ENCODE measurements around the gene PRKAA2.

Gene PRKAA2

DNA sequence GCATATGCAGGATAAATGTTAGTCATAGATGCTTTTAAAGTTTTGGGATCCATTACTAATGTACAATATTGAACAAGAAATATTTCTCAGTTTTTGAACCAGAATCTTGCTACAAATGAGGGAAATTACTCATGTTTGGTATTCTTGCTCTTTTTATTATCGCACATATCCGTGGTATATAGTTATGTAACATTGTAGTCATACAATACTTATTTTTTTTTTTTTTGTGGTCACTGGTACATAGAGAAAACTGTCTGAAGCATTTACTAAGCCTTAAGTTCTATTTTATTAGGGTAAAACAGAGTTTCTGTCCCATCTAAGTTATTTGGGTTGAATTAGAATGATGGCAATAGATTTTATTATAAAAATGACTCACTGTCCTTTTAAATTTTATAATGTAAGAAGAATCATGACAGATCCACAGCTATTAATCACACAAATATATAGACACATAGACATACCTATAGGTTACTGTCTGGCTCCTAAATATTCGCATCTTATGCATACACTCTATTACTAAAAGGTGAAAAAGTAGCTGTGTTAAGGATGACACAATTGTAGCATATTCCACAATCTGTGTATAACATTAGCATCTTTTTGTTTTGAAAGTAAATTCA is 18.0 kb upstream of the PRKAA2 start:
- Histone ChIP-seq H3K4me3 (ENCODE audit: low read depth, low read length) (no peak overlapping the region), H3K9me3 (ENCODE audit: severe bottlenecking) (no peaks in the 10 kb centered on the region), H3K27me3 (ENCODE audit: insufficient read depth, low read depth, severe bottlenecking) (peaks cover 3% of the 10 kb centered on the region), H3K36me3 (no peaks in the 10 kb centered on the region), H3K27ac (no peak overlapping the region)
- TF ChIP-seq, protein P1, sequence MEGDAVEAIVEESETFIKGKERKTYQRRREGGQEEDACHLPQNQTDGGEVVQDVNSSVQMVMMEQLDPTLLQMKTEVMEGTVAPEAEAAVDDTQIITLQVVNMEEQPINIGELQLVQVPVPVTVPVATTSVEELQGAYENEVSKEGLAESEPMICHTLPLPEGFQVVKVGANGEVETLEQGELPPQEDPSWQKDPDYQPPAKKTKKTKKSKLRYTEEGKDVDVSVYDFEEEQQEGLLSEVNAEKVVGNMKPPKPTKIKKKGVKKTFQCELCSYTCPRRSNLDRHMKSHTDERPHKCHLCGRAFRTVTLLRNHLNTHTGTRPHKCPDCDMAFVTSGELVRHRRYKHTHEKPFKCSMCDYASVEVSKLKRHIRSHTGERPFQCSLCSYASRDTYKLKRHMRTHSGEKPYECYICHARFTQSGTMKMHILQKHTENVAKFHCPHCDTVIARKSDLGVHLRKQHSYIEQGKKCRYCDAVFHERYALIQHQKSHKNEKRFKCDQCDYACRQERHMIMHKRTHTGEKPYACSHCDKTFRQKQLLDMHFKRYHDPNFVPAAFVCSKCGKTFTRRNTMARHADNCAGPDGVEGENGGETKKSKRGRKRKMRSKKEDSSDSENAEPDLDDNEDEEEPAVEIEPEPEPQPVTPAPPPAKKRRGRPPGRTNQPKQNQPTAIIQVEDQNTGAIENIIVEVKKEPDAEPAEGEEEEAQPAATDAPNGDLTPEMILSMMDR (IDR thresholded peaks at IDR 0.05; ENCODE audit: low read depth, low read length), result no peak
- no peak for DNase-seq

DNA sequence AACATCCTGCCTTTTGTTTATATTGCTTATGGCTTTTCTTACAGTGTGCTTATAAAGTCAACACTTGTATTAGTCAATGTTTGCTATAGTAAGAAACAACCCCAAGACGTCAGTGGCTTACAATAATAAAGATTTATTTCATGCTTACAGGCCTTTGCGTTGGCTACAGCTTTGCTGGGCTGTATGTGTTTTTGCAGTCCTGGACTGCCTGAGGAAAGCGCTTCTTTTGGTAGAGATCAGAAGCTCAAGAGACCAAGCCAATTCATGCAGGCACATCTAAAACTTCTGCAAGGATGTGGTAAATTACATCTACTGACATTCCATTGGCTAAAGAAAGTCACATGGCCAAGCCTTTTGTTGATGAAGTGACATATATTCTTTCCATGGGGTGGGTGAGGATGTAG is 17.5 kb upstream of the PRKAA2 start:
- DNase-seq, result no peak
- TF ChIP-seq, protein P1 (IDR thresholded peaks at IDR 0.05; ENCODE audit: low read depth, low read length), result no peak

DNA sequence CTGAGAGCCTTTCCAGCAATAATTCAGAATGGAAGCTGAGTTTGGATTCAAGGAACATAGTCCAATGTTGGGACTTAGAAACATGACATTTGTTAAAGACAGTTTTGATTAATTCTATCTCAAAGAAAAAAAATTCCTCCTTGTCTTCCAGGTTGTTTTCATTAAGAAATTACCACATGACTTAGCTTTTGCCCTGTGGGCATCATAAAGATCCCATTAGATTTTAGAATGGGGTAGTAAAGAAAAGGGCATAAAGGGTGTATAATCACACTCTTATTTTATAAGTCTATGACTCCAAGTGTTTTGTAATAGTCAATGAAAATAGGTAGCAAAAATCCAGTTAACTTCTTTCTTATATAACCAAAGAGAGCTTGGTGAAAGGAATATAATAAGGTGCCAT is 14.3 kb upstream of the PRKAA2 start:
- no peak for DNase-seq
- H3K27me3 ChIP-seq (ENCODE audit: insufficient read depth, low read depth, severe bottlenecking), result no peaks in the 10 kb centered on the region
- H3K9me3 ChIP-seq (ENCODE audit: severe bottlenecking), result no peaks in the 10 kb centered on the region
- H3K27ac ChIP-seq, result no peak overlapping the region
- no peaks in the 10 kb centered on the region for H3K36me3 ChIP-seq
- TF ChIP-seq, protein P1 (IDR thresholded peaks at IDR 0.05; ENCODE audit: low read depth, low read length), result no peak
- no peak overlapping the region for H3K4me3 ChIP-seq (ENCODE audit: low read depth, low read length)

More for the DNA sequence above, 17.5 kb upstream of the PRKAA2 start:
- H3K9me3 ChIP-seq (ENCODE audit: severe bottlenecking), result no peaks in the 10 kb centered on the region
- no peaks in the 10 kb centered on the region for H3K36me3 ChIP-seq
- H3K27ac ChIP-seq, result no peak overlapping the region
- no peak overlapping the region for H3K4me3 ChIP-seq (ENCODE audit: low read depth, low read length)
- peaks cover 3% of the 10 kb centered on the region for H3K27me3 ChIP-seq (ENCODE audit: insufficient read depth, low read depth, severe bottlenecking)

DNA sequence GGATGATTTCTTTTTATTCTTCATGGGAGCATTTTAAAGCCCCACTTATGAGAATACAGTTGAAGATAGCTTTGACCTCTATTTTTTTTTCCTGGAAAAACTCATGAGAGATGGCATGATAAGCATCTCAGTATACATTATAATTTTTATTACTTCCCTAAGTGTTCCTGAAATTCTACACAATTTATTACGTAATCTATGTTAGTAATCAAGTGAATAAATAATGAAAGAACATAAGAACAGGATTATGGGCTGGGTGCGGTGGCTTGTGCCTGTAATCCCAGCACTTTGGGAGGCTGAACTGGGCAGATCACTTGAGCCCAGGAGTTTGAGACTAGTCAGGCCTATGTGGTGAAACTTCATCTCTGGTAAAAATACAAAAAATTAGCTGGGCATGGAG is 13.2 kb upstream of the PRKAA2 start:
- Histone ChIP-seq H3K9me3 (ENCODE audit: severe bottlenecking) (no peaks in the 10 kb centered on the region), H3K4me3 (ENCODE audit: low read depth, low read length) (no peak overlapping the region), H3K27ac (no peak overlapping the region), H3K27me3 (ENCODE audit: insufficient read depth, low read depth, severe bottlenecking) (no peaks in the 10 kb centered on the region), H3K36me3 (no peaks in the 10 kb centered on the region)
- TF ChIP-seq, protein P1 (IDR thresholded peaks at IDR 0.05; ENCODE audit: low read depth, low read length), result no peak
- DNase-seq, result no peak

DNA sequence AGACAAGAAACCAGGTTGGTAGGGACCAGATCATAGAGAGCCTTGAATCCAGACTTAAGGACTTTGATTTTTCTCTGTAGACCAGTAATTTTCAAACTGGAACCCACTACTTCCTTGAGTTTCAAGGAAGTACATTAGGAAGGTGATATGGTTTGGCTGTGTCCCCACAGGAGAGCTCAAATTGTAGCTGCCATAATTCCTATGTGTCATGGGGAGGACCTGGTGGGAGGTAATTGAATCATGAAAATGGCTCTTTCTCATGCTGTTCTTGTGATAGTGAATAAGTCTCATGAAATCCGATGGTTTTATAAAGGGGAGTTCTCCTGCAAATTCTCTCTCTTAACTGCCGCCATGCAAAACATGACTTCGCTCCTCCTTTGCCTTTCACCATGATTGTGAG is 10.1 kb upstream of the PRKAA2 start:
- H3K36me3 ChIP-seq, result no peaks in the 10 kb centered on the region
- no peak overlapping the region for H3K4me3 ChIP-seq (ENCODE audit: low read depth, low read length)
- H3K9me3 ChIP-seq (ENCODE audit: severe bottlenecking), result no peaks in the 10 kb centered on the region
- no peak overlapping the region for H3K27ac ChIP-seq
- TF ChIP-seq, protein P1 (IDR thresholded peaks at IDR 0.05; ENCODE audit: low read depth, low read length), result no peak
- H3K27me3 ChIP-seq (ENCODE audit: insufficient read depth, low read depth, severe bottlenecking), result no peaks in the 10 kb centered on the region
- DNase-seq, result no peak

DNA sequence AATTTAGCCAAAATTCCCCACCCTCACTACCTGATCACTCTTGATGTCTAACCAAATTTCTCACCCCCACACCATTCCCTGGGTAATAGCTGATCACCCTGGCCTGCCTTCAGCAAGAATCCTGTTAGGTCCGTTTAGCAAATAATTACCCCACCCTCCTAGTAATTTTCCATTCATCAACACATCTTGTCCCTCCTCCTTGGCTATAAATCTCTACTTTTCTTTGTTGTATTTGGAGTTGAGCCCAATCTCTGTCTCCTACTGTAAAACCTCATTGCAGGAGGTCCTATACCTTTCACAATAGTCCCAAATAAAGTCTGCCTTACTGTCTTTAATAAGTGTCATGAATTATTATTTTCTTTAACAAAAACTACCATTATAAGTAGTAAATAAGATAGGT is 6.9 kb upstream of the PRKAA2 start:
- no peak overlapping the region for H3K4me3 ChIP-seq (ENCODE audit: low read depth, low read length)
- TF ChIP-seq, protein P1 (IDR thresholded peaks at IDR 0.05; ENCODE audit: low read depth, low read length), result no peak
- H3K27ac ChIP-seq, result no peak overlapping the region
- H3K9me3 ChIP-seq (ENCODE audit: severe bottlenecking), result no peaks in the 10 kb centered on the region
- no peak for DNase-seq
- H3K27me3 ChIP-seq (ENCODE audit: insufficient read depth, low read depth, severe bottlenecking), result no peaks in the 10 kb centered on the region
- no peaks in the 10 kb centered on the region for H3K36me3 ChIP-seq
